ENCODE data around the gene ANXA6. TPM values are rescaled to one million over a fixed set of nuclear protein-coding genes. Genes with fewer than 3 reads are reported as not detected.

Gene ANXA6
- total RNA-seq, 1 experiment from 2014 or later = 277 TPM

DNA sequence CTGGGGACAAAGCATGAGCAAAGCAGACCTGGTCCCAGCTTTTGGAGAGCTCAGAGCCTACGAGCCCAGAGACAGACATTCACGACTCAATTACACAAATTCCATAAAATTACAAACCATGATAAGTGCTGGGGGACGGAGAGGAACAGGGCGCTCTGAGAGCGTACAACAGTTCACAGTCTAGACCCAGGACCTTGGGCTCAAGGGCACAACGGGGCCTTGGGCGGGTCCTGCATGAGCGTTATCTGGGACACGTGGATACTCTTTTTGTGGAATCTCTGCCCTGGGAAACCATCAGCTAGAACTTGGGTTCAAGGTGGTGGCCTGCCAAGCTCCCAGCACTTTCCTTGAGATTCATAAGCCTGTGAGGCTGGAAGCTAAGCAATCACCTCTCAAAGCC, 9.4 kb upstream of the ANXA6 start:
- Histone ChIP-seq H3K36me3 (ENCODE audit: insufficient read depth, low read length) (no peaks in the 10 kb centered on the region), H3K27ac (ENCODE audit: low read length) (peak overlapping the region; percentile 81), H3K9me3 (ENCODE audit: low read length) (no peaks in the 10 kb centered on the region), H3K4me2 (ENCODE audit: low read depth, low read length, poor library complexity, severe bottlenecking) (no peak overlapping the region), H3K4me1 (ENCODE audit: low read length) (peaks cover 56% of the 10 kb centered on the region), H4K20me1 (ENCODE audit: insufficient read depth, low read depth, low read length) (no peaks in the 10 kb centered on the region), H3K79me2 (ENCODE audit: low read length) (no peaks in the 10 kb centered on the region), H3K9me2 (replicated peaks; ENCODE audit: insufficient read depth, low read length) (no peaks in the 10 kb centered on the region), H2AFZ (ENCODE audit: low read length) (no peak overlapping the region), H3K4me3 (ENCODE audit: low read length) (no peak overlapping the region), H3K9ac (ENCODE audit: low read length) (no peak overlapping the region), H3K27me3 (ENCODE audit: low read length) (no peaks in the 10 kb centered on the region)
- DNase-seq = no peak

- Histone ChIP-seq H3K9me2 (replicated peaks; ENCODE audit: insufficient read depth, low read length) (no peaks in the 10 kb centered on the region), H3K4me2 (ENCODE audit: low read depth, low read length, poor library complexity, severe bottlenecking) (peak overlapping the region; percentile 6), H3K27ac (ENCODE audit: low read length) (peak overlapping the region; percentile 81), H3K4me1 (ENCODE audit: low read length) (peaks cover 42% of the 10 kb centered on the region), H3K4me3 (ENCODE audit: low read length) (no peak overlapping the region), H2AFZ (ENCODE audit: low read length) (no peak overlapping the region), H3K9ac (ENCODE audit: low read length) (peak overlapping the region; percentile 6), H4K20me1 (ENCODE audit: insufficient read depth, low read depth, low read length) (no peaks in the 10 kb centered on the region), H3K9me3 (ENCODE audit: low read length) (no peaks in the 10 kb centered on the region), H3K36me3 (ENCODE audit: insufficient read depth, low read length) (no peaks in the 10 kb centered on the region), H3K79me2 (ENCODE audit: low read length) (no peaks in the 10 kb centered on the region), H3K27me3 (ENCODE audit: low read length) (no peaks in the 10 kb centered on the region)
- peak; percentile 93 for DNase-seq
Measured at GRCh38 chr5:151164687-151165392, 7.3 kb upstream of the ANXA6 start.

DNA sequence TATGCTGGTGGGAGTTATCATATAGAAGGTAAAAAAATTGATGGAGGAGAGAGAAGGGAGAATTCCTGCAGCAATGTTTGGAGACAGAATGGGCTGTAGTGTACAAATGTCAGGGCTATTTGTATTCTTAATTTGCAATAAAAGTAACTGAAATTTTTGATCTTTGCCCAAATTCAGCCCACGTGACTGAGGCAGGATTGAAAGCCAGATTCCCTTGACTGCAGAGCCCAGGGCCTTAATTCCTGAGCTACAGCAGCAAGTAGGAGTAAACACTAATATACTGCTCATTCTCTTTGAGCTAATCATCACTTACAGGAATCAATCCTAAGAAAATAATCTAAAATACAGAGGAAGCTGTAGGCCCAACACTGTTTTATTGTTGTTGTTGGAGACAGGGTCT, 5.2 kb upstream of the ANXA6 start:
- Histone ChIP-seq H3K27me3 (ENCODE audit: low read length) (no peaks in the 10 kb centered on the region), H3K9me2 (replicated peaks; ENCODE audit: insufficient read depth, low read length) (no peaks in the 10 kb centered on the region), H3K27ac (ENCODE audit: low read length) (no peak overlapping the region), H3K4me3 (ENCODE audit: low read length) (no peak overlapping the region), H4K20me1 (ENCODE audit: insufficient read depth, low read depth, low read length) (no peaks in the 10 kb centered on the region), H3K36me3 (ENCODE audit: insufficient read depth, low read length) (no peaks in the 10 kb centered on the region), H3K9ac (ENCODE audit: low read length) (no peak overlapping the region), H3K4me2 (ENCODE audit: low read depth, low read length, poor library complexity, severe bottlenecking) (no peak overlapping the region), H3K4me1 (ENCODE audit: low read length) (peaks cover 47% of the 10 kb centered on the region), H3K79me2 (ENCODE audit: low read length) (peaks cover 10% of the 10 kb centered on the region), H3K9me3 (ENCODE audit: low read length) (no peaks in the 10 kb centered on the region), H2AFZ (ENCODE audit: low read length) (no peak overlapping the region)
- DNase-seq = no peak

GRCh38 chr5:151159649-151160373, 2.2 kb upstream of the ANXA6 start:
- H3K27ac ChIP-seq (ENCODE audit: low read length) = peak overlapping the region; percentile 52

GRCh38 chr5:151158287-151158661, 695 bp upstream of the ANXA6 start:
- H4K20me1 ChIP-seq (ENCODE audit: insufficient read depth, low read depth, low read length) = no peaks in the 10 kb centered on the region
- no peaks in the 10 kb centered on the region for H3K9me3 ChIP-seq (ENCODE audit: low read length)
- peak overlapping the region; percentile 70 for H3K4me3 ChIP-seq (ENCODE audit: low read length)
- H3K9ac ChIP-seq (ENCODE audit: low read length) = peak overlapping the region; percentile 90
- DNase-seq = peak; percentile 71
- H3K27ac ChIP-seq (ENCODE audit: low read length) = peak overlapping the region; percentile 95
- peaks cover 52% of the 10 kb centered on the region for H3K79me2 ChIP-seq (ENCODE audit: low read length)
- peaks cover 66% of the 10 kb centered on the region for H3K4me1 ChIP-seq (ENCODE audit: low read length)
- peak overlapping the region; percentile 87 for H3K4me2 ChIP-seq (ENCODE audit: low read depth, low read length, poor library complexity, severe bottlenecking)
- H3K9me2 ChIP-seq (replicated peaks; ENCODE audit: insufficient read depth, low read length) = no peaks in the 10 kb centered on the region
- no peaks in the 10 kb centered on the region for H3K36me3 ChIP-seq (ENCODE audit: insufficient read depth, low read length)
- no peaks in the 10 kb centered on the region for H3K27me3 ChIP-seq (ENCODE audit: low read length)
- H2AFZ ChIP-seq (ENCODE audit: low read length) = no peak overlapping the region

More at GRCh38 chr5:151159649-151160373, 2.2 kb upstream of the ANXA6 start:
- Histone ChIP-seq H3K27me3 (ENCODE audit: low read length) (no peaks in the 10 kb centered on the region), H3K4me2 (ENCODE audit: low read depth, low read length, poor library complexity, severe bottlenecking) (peak overlapping the region; percentile 53), H3K9me3 (ENCODE audit: low read length) (no peaks in the 10 kb centered on the region), H4K20me1 (ENCODE audit: insufficient read depth, low read depth, low read length) (no peaks in the 10 kb centered on the region), H3K36me3 (ENCODE audit: insufficient read depth, low read length) (no peaks in the 10 kb centered on the region), H3K4me1 (ENCODE audit: low read length) (peaks cover 56% of the 10 kb centered on the region), H3K4me3 (ENCODE audit: low read length) (peak overlapping the region; percentile 28; the same call in 1 of the 2 replicates), H3K79me2 (ENCODE audit: low read length) (peaks cover 40% of the 10 kb centered on the region), H2AFZ (ENCODE audit: low read length) (0 out of 2 replicates have a peak overlapping the region, but pooled peaks have one; percentile 27), H3K9me2 (replicated peaks; ENCODE audit: insufficient read depth, low read length) (no peaks in the 10 kb centered on the region), H3K9ac (ENCODE audit: low read length) (peak overlapping the region; percentile 36)
- DNase-seq = no peak

DNA sequence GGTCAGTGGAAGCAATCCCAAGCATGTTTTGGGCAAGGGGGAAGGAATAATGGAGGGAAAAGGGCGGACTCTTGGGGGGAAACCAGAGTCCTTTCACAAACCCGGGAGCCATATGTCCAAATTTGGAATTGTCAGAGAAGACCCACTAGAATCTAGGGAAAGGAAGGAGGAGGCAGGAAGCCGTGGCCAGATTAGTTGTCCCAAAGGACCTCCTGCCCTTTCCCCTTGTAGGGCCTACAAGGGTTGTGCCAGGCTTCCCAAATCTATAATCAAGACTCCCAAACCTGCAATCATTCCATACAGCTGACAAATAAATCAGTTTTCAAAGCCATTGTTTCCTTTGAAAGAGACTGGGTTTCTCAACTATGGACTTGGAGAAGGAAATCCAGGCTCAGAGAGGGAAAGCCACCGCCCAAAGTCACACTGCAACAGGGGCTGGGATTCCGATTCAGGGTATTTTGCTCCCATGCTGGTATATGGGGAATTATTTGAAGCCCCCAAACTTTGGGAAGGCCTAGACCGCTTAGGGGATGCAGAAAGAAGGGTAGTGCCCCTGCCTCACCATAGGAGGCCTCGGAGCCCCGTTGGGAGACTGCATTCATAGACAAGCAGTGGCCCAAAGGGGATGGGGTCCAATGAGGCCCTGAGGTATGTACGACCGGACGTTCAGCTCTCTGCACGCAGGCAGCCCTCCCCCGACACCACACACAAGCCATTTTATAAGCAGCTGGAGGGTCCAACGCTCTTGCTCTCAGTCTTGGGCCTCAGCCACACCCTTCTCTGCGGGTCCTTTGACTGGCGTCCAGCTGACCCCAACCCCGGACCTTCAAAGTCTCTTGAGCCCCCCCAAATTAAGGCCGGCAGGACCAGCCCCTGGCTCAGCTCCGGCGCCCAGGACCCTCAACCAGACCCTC, 815 bp downstream of the ANXA6 start:
- Histone ChIP-seq H3K9ac (ENCODE audit: low read length) (peak overlapping the region; percentile 90), H3K27ac (ENCODE audit: low read length) (peak overlapping the region; percentile 95), H3K27me3 (ENCODE audit: low read length) (no peaks in the 10 kb centered on the region), H2AFZ (ENCODE audit: low read length) (no peak overlapping the region), H3K79me2 (ENCODE audit: low read length) (peaks cover 66% of the 10 kb centered on the region), H3K9me2 (replicated peaks; ENCODE audit: insufficient read depth, low read length) (no peaks in the 10 kb centered on the region), H3K4me1 (ENCODE audit: low read length) (peaks cover 79% of the 10 kb centered on the region), H3K9me3 (ENCODE audit: low read length) (no peaks in the 10 kb centered on the region), H3K4me2 (ENCODE audit: low read depth, low read length, poor library complexity, severe bottlenecking) (peak overlapping the region; percentile 87), H3K36me3 (ENCODE audit: insufficient read depth, low read length) (no peaks in the 10 kb centered on the region), H3K4me3 (ENCODE audit: low read length) (peak overlapping the region; percentile 70), H4K20me1 (ENCODE audit: insufficient read depth, low read depth, low read length) (no peaks in the 10 kb centered on the region)
- peak; percentile 80 for DNase-seq

DNA sequence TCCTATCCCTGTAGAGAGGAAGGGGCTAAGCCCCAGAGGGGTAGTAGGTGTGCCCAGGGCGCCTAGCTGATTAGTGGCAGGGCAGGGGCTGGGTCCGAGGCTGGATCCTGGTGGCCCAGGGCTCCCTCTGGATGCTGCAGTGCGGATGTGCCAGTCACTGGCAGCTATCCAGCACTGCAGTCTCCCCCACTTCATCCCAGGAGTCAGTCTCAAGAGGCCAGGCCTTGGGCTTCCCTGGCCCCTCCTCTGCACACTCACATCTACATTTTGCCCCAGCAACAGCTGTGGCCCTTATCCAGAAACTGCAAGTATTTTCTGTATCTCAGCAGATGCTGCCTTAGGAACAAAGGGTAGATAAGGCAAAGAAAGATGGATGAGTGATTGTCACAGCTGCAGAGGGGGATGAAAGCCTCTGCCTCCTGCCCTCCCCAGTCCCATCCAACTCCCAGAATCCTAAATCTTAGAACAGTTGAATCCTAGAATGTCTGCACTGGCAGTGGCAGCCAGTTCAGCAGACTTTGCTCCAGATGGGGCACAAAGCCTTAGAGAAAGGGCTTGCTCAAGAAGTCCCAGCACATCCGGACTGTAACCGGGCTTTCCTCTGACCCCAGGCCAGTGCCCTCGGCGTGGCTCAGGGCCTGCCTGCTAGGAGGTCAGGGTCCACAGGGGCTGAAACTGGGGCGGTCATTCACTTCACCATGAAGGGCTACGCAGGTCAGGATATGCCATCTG, 1.6 kb downstream of the ANXA6 start:
- Histone ChIP-seq H3K4me3 (ENCODE audit: low read length) (peak overlapping the region; percentile 70), H3K9ac (ENCODE audit: low read length) (peak overlapping the region; percentile 90), H3K79me2 (ENCODE audit: low read length) (peaks cover 74% of the 10 kb centered on the region), H3K27ac (ENCODE audit: low read length) (peak overlapping the region; percentile 95), H2AFZ (ENCODE audit: low read length) (no peak overlapping the region), H3K9me2 (replicated peaks; ENCODE audit: insufficient read depth, low read length) (no peaks in the 10 kb centered on the region), H3K9me3 (ENCODE audit: low read length) (no peaks in the 10 kb centered on the region), H3K27me3 (ENCODE audit: low read length) (no peaks in the 10 kb centered on the region), H3K4me2 (ENCODE audit: low read depth, low read length, poor library complexity, severe bottlenecking) (peak overlapping the region; percentile 87), H3K4me1 (ENCODE audit: low read length) (peaks cover 87% of the 10 kb centered on the region), H4K20me1 (ENCODE audit: insufficient read depth, low read depth, low read length) (no peaks in the 10 kb centered on the region), H3K36me3 (ENCODE audit: insufficient read depth, low read length) (no peaks in the 10 kb centered on the region)
- no peak for DNase-seq
